GM10266 (cell line): Measurements from ENCODE around the gene GFI1B.
"Not testable (repeated sequence)": the region's sequence is repeated elsewhere in the genome, so short reads cannot be mapped to it uniquely, and the experiment has no call there.

ENCODE experiments used
- DNase-seq: peaks from one replicate; pipeline ENCODE4 v3.0.0; 2012; ENCODE audit errors: extremely low spot score
- TF ChIP-seq, protein P1 (sequence below): IDR thresholded peaks from 2 replicates; pipeline ENCODE4 v1.5.1; 2012; ENCODE audit warnings: mild to moderate bottlenecking, low read depth; ENCODE audit not compliant: control insufficient read depth, insufficient read depth; ENCODE audit errors: missing control alignments

GFI1B gene

GRCh38 chr9:132948482-132949050, 29.9 kb upstream of the GFI1B start:
- DNase-seq, result no peak
- TF ChIP-seq, protein P1, sequence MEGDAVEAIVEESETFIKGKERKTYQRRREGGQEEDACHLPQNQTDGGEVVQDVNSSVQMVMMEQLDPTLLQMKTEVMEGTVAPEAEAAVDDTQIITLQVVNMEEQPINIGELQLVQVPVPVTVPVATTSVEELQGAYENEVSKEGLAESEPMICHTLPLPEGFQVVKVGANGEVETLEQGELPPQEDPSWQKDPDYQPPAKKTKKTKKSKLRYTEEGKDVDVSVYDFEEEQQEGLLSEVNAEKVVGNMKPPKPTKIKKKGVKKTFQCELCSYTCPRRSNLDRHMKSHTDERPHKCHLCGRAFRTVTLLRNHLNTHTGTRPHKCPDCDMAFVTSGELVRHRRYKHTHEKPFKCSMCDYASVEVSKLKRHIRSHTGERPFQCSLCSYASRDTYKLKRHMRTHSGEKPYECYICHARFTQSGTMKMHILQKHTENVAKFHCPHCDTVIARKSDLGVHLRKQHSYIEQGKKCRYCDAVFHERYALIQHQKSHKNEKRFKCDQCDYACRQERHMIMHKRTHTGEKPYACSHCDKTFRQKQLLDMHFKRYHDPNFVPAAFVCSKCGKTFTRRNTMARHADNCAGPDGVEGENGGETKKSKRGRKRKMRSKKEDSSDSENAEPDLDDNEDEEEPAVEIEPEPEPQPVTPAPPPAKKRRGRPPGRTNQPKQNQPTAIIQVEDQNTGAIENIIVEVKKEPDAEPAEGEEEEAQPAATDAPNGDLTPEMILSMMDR, result no peak

DNA sequence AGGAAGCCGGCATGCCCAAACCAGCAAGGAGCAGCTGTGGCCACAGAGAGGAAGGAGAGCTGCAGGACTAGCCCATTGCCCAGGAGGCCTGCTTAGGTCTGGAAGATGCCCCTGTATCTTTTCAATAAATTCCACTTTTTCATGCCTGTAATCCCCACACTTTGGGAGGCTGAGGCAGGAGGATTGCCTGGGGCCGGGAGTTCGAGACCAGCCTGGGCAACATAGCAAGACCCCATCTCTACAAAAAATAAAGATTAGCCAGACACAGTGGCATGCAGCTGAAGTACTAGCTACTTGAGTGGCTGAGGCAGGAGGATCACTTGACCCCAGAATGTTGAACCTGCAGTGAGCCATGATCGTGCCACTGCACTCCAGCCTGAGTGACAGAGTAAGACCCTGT, 28.8 kb upstream of the GFI1B start:
- no peak for DNase-seq
- TF ChIP-seq, protein P1, result no peak

- TF ChIP-seq, protein P1, result no peak
- no peak for DNase-seq
These were observed 23.4 kb upstream of the GFI1B start for GRCh38 chr9:132955123-132955522.

GRCh38 chr9:132955768-132956167, 22.7 kb upstream of the GFI1B start:
- TF ChIP-seq, protein P1, result no peak

GRCh38 chr9:132957805-132958204, 20.7 kb upstream of the GFI1B start:
- TF ChIP-seq, protein P1, result no peak
- DNase-seq, result no peak

More at GRCh38 chr9:132955768-132956167, 22.7 kb upstream of the GFI1B start:
- no peak for DNase-seq

- TF ChIP-seq, protein P1, result no peak
- DNase-seq, result no peak
These were observed 17.5 kb upstream of the GFI1B start for GRCh38 chr9:132961002-132961401.

DNA sequence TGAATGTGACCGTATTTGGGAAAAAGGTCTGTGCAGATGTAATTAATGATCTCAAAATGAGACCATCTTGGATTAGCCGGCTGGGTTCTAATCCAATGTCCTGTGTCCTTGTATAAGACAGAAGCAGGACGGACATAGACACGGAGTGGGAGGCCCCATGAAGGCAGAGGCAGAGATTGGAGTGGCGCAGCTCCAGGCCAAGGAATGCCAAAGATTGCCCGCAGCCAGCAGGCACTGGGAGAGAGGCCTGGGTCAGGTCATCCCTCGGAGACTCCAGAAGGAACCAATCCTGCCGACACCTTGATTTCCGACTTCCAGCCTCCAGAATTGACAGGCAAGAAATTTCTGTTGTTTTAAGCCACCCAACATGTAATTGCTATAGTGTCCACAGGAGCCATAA, 13.0 kb upstream of the GFI1B start:
- TF ChIP-seq, protein P1, result no peak
- no peak for DNase-seq

DNA sequence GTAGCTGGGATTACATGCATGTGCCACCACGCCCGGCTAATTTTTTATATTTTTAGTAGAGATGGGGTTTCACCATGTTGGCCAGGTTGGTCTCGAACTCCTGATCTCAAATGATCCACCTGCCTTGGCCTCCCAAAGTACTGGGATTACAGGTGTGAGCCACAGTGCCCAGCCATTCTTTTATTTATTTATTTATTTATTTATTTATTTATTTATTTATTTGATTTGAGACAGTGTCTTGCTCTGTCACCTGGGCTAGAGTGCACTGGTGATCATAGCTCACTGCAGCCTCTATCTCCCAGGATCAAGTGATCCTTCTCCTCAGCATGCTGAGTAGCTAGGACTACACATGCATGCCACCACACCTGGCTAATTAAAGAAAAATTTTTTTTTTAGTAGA, 10.6 kb upstream of the GFI1B start:
- not testable (repeated sequence) for DNase-seq
